HCEC 1CT (cell line): ENCODE results near the gene IL17RD.

ENCODE experiments used
- DNase-seq: peaks from one replicate; pipeline ENCODE4 v3.0.0-alpha.2; 2017

IL17RD gene

DNA sequence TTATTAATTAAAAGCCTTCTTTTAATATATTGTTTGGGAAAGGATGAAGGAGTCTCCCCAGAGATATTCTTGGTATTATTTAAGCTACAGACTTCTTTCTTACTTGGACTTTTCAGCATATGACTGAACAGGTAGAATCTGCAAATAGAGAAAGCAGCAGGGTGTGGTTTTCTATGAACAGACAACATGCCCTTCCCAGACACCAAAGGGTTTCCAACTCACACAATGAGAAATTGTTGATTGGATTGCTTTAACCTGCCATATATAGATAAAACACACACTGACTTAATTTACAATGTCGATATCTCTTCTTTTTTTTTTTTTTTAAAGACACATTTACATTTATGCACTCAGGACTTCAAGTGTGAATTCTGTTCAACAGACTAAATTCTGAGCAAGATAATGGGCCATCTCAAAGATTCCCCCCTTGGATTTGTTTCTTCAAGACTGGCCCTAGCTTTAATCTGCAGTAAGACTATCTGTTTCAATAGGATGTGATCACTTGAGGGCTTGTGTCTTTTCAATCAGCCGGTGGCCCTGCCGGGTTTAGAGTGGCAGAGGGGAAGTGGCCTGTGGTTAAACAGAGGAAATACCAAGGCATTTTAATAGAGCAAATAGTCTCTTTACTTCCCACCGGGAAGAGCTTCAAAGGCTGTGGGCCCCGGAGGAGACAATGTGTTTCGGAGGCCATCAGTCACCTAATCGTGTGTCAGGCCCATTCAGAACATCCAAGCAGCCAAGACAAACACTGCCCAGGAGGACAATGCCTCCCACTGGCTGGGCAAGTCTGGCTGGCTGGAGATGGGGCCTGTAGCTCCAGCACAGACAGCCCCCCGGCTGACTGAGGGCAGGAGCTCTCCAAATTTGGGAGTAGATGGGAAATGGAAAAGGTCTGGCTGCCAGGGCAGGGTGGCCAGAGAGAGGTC, 6.1 kb downstream of the IL17RD start:
- DNase-seq, result no peak

- no peak for DNase-seq
Observed at GRCh38 chr3:57158325-57158724, 6.8 kb downstream of the IL17RD start.

DNA sequence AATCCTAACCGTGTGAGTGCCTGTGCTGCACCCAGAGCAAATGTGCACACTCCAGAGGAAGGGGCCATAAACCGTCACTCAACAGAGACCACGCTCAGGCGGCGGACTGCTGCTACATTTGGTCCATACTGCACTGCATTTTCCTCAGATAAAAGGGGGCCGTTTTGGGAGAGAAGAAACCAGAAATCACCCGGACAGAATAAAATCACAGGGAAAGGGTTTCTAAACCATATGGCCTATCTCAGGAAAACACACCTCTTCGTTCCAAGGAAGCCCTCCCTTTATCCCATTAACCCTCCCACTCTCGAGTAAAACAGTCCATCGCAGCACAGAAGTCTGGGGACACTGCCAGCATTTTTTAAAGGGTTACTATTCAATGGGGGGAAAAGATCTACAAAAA, 7.6 kb downstream of the IL17RD start:
- no peak for DNase-seq

- no peak for DNase-seq
Observed at GRCh38 chr3:57155310-57155643, 9.9 kb downstream of the IL17RD start.

- DNase-seq, result no peak
Observed at GRCh38 chr3:57154470-57155309, 10.5 kb downstream of the IL17RD start.

DNA sequence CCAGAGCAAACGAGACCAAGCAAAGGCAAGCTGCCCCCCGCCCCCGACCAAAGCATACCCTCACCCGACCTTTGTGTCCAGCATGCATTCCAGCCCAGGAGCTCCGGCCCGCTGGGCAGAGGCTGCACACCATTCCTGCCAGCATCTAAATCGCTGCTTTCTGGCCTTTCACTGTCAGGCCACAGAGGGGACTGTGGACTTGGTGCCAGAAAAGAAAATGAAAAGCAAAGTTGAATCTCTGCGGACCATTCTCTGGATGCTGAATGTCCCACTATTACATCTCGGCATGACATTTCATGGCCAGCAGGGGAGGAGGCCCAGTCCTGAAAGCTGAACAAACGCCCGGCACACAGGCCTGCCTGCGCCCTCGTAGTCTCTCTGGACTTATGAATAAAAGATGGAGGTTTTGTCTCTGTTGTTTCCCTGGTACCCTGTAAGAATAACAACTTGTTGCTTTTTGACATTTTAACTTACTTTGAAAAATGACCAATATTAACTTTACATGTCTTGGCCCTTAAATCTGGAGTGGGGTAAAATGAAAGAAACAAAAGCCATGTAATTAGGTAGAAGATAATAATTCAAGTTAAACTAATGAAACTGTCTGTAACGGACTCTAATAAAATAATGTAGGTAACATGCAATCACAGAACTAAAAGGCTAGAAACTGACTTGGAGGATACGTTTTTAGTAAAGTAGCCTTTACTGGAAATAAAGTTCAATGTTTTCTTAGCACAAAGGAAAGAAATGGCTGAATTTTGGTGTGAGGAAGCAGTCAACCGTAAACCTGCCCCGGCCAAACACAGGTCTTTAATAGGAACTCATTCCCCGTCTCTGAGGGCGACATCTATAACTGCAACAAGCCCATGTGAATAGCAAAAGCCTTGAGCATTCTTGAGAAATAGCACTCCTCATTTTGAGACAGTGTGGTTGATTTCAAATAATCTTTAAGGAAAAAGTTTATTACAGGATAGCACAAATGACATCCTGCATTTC, 12.7 kb downstream of the IL17RD start:
- DNase-seq, result no peak

GRCh38 chr3:57151749-57152148, 13.4 kb downstream of the IL17RD start:
- DNase-seq, result no peak

- no peak for DNase-seq
Observed at GRCh38 chr3:57151021-57151449, 14.1 kb downstream of the IL17RD start.

DNA sequence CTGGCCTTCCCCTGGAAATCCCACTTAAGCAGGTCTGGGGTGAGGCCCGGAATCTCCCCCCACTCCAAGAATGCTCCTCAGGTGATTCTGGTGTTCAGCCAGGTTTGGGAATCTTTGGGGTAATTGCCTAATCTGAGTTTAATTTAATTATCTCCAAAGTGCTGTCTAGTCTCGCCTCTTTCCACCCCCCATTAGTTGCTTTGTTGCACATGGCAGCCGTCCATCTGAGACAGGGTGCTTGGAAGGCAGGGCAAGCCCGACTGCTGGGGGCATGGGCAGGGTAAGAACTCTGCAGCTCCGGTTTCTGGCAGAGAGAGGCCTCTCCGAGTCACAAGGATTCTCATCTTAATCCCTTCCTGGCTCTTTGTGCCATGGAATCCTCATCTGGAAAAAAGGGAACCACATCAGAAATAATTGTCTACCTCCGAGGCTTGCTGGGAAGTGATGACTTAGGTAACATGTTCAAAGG, 15.0 kb downstream of the IL17RD start:
- DNase-seq, result no peak

DNA sequence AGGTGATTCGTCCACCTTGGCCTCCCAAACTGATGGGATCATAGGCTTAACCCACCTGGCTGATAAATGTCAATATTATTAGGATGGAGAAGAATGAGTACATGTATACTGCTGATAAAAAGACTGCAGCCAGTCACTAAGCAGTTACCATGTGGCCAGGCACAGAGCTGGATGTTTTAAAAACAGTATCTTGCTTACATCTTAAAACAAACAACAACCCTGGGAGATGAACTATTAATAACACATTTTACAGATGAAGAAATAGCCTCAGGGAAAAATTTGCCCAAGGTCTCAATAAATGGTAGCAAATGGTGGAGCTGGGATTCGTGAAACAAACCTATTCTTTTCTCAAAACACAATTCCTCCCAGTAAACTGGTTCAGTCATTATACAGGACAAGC, 18.1 kb downstream of the IL17RD start:
- DNase-seq, result no peak

DNA sequence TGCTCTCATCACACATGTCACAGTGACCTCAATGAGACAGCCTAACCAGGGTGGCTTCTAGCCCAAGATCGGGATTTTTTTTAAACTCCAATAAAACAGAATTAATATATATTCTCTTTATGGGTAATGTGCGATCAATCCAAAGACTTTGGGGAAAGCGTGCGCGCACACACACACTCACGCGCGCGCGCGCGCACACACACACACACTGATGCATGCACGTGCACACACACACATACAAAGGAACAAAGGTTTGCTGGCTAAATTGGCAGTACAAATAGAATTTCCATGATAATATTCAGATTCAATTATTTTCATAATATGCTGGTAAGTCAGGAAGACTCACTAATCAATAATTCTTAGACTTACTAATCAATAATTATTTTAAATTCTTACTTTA, 19.3 kb downstream of the IL17RD start:
- no peak for DNase-seq

DNA sequence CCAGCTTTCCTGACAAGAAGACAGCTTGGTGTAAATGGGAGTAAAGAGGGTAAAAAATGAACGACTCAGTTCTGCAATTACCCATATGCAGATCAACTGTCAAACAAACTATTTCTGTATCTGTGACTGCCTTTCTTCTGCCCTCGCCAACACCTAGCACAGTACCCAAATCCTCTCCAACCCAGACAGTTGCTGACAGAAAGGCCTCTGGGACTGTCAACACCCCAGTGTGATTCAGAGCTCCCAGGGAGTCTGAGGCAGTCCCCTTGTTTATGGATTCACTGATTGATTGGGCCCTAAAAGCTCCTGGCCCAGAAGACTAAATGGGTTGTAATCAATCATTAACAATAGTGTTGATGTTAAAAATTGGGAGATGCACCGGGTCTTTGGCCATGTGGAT, 20.2 kb downstream of the IL17RD start:
- DNase-seq, result no peak

- DNase-seq, result no peak
Observed at GRCh38 chr3:57143886-57144459, 21.2 kb downstream of the IL17RD start.

DNA sequence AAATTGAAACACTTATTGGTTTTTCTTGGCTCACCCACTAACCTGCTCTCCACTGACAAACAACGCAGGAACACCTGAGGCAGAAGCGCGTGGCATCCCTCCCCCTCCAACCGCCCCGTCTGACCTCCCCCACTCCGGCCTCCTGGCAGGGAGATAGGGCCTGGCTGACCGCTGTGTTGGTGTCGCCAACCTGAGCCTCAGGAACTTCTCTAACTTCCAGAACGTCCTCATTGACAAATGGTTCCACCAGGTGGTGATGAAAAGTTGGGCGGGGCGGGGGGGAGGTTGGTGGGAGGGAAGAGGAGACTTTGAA, 22.8 kb downstream of the IL17RD start:
- no peak for DNase-seq

GRCh38 chr3:57141719-57142410, 23.3 kb downstream of the IL17RD start:
- DNase-seq, result no peak

- no peak for DNase-seq
Observed at GRCh38 chr3:57140894-57141293, 24.3 kb downstream of the IL17RD start.

GRCh38 chr3:57135964-57136719, 29.0 kb downstream of the IL17RD start:
- DNase-seq, result no peak

DNA sequence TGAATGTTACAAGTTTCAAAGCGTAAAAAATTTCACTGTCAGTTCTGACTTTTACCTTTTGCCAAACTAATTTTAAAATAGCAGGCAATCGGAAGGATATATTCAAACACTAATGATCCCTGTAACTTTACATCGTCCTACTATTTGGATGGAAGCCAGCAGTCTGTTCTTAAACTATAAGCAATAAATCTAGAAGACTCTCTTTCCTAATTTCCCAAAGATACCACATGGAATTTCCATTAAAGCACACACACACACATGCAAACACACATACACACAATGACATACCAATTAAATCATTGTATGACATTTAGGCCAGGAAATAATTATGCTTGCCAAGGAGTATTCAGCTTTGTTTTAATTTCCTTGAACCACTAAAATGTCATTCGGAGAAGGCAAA, 32.0 kb downstream of the IL17RD start:
- DNase-seq, result no peak

- DNase-seq, result no peak
Observed at GRCh38 chr3:57132674-57133073, 32.5 kb downstream of the IL17RD start.

GRCh38 chr3:57131210-57131588, 34.0 kb downstream of the IL17RD start:
- no peak for DNase-seq

DNA sequence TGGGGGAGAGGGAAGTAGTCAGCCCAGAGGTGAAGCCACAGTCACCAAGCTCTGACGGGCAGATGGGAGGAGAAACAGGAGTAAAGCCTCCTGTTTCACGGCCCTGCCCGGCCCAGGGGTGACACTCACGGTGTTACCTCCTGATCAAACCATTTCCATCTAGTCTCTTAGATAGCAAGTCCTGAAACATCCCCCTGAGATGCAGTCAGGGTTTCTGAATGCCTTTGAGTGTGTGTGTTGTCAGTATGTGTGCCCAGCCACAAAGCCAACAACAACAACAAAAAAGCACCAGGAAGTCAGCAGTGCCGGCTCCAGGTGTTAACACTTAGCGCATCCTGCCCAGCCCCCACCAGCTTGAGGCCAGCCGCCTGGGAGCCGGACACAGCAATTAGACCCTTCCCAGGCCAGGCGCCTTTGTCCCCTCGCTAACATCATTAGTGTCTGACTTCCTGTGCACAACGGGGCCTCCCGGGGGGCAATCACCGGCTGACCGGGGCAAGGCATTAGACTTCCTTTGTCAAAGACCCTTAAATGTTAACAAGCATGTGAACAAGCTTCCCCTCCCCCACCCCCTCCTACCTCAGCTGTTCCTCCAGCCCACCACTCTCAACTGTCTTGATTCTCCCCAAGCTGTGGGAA, 34.5 kb downstream of the IL17RD start:
- no peak for DNase-seq
